H54 (cell line): ENCODE results near the gene FGF19.

Experiments used
- DNase-seq: peaks from one replicate; pipeline ENCODE4 v3.0.0; 2011; ENCODE audit warnings: low spot score, mixed read lengths; ENCODE audit not compliant: insufficient read length
- FAIRE-seq: peaks from 3 replicates; lab custom pipeline; 2011; peaks lifted over from hg19 to GRCh38; lab: Jason Lieb, UNC
- POLR2A ChIP-seq: IDR thresholded peaks from 2 replicates; pipeline ENCODE4 v1.6.1; 2011; ENCODE audit warnings: low read depth, mild to moderate bottlenecking, low read length

FGF19 gene, protein sequence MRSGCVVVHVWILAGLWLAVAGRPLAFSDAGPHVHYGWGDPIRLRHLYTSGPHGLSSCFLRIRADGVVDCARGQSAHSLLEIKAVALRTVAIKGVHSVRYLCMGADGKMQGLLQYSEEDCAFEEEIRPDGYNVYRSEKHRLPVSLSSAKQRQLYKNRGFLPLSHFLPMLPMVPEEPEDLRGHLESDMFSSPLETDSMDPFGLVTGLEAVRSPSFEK

DNA sequence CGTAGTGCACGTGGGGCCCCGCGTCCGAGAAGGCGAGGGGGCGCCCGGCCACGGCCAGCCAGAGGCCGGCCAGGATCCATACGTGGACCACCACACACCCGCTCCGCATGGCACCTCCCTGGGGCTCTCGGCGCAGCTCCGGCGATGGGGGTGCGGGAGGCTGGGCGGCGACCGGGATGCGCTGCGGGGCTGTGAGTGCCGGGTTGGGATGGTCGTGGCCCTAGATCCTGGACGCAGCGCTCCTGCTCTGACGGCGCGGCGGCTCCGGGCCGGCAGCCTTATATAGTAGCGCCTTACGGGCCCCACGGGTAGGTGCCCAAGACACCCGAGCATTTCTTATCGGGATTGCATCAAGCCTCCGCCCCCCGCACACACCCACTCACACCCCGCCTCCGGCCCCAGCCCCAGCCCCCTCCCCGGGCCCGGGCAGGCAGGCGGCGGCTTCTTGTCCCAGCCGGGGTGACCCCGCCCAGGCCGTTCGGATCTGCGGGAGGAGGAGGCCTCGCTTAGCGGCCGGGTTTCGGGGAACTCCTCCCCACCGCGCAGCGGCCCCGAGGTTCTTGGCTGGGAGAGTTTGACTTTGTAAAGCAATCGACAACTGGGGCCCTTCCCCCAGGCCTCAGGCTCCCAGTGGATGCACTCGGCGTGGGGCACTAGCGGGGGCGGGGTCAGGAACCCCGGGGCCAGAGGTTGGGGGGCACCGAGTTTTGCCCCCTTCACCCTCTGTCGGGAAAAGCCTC is at the start of gene FGF19:
Gene FGF19, minus strand, starts transcription at position 255 of the 740 bp plus-strand sequence. Its CDS starts 146 bp downstream, at position 109.
- no peak for TF ChIP-seq POLR2A
- no peak for FAIRE-seq
- DNase-seq, result no peak

DNA sequence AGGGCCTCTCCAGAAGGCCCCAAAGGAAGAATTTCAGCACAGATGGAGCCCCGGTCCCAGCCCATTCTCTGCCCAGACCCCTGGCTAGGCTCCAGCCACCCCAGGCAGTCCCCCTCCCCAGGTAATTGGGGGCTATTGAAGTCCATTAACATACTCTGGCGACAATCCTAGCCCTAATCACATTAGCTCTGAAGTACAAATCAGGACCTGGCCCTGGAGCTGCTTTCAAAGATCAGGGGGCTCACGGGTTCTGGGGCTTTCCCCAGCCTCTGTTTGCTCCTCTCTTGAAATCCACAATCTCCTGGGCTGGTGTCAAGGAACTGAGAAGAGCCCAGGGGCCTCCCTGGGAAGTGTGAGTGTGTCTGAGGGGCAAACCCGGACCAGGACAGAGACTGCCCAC is 49.1 kb upstream of the FGF19 start:
- no peak for FAIRE-seq
- no peak for DNase-seq
- TF ChIP-seq POLR2A, result no peak

DNA sequence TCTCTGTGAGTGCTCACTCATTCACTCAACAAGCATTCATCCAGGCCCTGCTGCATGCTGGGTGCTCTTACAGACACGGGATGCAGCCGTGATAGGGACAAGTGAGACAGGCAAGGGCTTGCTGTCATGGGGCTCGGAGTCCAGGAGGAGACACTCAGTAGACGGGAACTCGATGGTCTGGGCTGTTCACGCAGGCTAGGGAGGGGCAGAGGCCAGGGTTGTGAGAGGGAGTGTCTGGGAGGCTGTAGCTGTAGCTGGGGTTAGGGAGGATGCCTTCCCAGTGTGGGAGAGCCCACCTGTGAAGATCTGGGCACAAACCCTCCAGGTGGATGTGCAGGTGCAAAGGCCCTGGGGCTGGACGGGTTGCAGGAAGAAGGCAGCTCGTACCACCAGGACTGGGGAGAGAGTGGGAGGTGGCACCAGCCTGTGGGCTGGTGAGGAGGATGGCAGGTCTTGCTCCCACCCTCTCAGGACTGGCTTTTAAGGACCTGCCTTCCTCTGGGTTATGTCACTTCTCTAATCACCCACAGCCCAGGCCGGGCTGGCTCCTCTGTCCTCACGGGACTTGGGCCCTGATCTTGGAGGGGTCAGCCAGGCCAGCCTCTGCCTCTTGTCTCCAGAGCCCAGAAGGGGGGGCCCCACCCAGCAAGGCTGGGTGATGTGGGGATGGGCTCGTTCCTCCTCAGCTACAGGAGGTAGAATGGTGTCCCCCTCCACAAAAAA is 47.2 kb upstream of the FGF19 start:
- FAIRE-seq, result no peak
- TF ChIP-seq POLR2A, result no peak
- DNase-seq, result no peak

DNA sequence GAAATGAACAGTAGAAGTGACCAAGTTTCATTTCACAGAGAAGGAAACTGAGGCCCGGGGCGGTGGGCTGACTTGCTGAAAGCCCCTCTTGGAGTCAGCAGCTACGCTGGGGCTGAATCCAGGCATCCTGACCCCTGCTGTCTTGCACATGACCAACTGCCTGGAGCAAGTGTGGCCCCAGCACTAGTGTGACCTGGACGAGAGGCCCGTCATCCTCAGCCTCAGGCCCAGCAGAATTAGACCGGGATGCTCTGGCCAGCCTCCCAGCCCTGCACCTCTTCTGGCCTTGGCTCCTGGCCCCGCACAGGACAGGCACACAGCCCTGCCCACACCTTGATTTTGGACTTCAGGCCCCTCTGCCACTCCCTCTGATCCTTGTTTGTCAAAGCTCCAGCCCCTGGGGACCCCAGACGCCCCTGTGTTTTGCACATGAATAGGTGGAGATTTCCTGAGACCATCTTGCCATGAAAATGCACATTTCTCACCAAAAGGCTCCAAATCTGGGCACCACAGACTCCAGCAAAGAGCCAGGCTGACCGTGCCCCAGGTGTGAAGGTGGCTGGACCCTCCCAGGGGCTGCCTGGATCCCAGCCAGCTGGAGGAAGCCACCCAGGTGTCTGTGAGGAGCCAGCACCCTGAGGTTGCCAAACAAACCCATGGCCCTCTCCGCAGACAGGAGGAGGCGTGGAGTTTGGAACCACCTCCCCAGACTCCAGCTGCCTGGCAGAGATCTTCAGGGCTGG is 46.5 kb upstream of the FGF19 start:
- DNase-seq (no peak), FAIRE-seq (no peak)
- no peak for TF ChIP-seq POLR2A

DNA sequence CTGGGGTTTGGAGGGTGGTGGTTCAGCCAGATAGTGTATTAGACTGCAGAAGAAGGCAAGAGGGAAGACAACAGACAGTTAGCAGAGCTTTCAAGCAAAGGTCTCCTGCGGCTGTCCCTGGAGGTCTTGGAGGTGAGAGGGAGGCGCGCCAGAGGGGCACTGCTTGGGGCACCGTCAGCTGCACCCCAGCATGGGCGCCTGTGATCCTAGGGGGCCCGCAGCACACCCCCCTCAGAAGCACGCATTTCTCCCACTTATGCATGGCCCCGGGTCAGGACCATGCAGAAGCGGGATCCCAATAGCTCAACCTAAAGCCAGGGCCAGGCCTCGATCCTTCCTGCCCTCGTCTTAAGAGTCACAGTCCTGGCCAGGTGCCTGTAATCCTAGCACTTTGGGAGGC is 44.8 kb upstream of the FGF19 start:
- no peak for FAIRE-seq
- no peak for DNase-seq
- no peak for TF ChIP-seq POLR2A

DNA sequence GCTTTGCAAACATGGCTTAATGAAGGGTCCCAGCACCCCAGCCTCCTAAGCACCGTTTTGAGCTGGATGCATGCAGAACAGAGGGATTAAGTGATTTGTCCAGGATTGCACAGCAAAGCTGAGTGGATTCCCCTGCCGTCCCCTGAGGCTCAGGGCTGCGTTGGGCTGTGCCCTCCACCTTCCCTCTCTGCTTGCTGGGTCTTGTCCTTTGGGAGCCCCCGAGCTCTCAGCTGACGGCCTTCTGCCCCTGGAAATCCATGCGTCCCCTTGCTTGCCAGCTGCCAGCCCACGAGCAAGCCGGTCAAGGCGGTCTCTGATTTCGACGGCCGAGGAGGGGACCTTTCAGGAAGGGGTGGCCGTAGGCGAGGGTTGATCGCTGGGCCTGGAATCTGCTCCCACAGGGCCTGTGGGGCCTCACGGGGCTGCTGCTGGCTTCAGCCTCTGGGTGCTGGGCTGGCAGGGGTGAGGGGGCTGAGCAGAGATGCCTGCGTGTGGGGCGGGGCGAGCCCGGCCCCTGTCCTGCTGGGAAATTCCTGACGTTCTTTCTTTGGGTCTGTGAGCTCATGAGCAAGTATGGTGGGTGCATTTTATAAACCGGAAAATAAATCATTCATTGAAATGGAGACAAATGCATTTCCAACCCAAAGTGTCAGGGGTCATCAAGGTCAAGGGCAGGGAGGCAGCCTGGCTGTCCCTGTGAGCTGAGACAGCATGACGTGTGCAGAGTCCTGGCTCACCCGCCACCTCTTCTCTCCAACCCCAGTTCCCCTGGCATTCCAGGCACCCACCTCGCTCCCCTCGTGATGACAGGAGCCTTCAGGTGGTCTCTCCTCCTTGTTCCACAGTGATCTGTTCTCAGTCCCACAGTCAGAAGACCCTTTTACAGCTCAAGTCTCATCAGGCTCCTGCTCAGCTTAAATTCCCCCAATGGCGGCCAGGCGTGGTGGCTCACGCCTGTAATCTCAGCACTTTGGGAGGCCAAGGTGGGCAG is 43.2 kb upstream of the FGF19 start:
- DNase-seq, result no peak
- no peak for TF ChIP-seq POLR2A
- FAIRE-seq, result no peak

DNA sequence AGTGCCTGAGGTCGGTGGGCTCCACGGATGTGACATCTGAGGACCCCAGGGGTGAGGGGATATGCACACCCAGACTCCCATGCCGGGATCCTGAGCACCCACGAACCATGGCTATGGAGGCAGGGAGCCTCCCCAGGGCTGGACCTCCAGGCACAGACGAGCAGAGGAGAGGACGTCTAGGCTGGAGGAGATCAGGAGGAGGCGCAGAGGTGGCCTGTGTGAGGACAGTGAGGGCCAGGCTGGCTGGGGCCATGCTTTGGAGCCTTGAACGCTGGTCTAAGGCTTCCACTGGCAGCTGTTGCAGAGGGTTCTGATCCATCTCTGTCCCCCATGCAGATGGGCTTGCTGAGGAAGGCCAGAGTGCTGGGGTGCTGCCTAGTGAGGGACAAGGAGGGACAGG is 42.3 kb upstream of the FGF19 start:
- no peak for FAIRE-seq
- no peak for DNase-seq
- TF ChIP-seq POLR2A, result no peak

DNA sequence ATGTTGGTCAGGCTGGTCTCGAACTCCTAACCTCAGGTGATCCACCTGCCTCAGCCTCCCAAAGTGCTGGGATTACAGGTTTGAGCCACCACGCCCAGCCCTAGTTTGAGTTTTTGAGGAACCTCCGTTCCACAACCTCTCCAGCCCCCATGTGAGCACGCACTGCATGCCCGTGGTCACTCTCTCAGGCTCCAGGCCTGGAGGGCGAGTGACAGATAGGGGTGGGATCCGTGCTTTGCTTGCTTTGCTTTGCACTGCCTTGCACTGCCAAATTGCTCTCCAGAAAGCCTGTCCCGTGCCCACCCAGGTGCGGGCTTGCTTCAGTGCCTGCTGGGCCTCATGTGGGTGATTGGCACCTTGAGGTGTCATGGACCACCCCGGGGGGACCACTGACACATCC is 41.4 kb upstream of the FGF19 start:
- FAIRE-seq, result no peak
- DNase-seq, result no peak
- no peak for TF ChIP-seq POLR2A

DNA sequence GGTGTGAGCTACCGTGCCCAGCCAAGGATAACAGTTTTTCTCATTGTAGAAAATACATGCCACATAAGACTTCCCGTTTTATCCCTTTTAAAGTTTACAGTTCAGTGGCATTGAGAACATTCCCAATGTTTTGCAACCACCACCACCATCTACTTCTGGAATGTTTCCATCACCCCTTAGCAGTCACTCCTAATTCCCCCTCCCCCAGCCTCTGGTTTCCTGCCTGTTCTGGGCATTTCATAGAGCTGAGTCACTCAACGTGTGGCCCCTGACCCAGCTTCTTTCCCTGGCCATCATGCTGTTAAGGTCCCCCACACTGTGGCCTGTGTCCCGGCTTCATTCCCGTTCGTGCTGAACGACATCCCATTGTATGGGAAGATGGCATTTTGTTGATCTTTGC is 40.6 kb upstream of the FGF19 start:
- FAIRE-seq (no peak), DNase-seq (peak; percentile 35)
- TF ChIP-seq POLR2A, result no peak

DNA sequence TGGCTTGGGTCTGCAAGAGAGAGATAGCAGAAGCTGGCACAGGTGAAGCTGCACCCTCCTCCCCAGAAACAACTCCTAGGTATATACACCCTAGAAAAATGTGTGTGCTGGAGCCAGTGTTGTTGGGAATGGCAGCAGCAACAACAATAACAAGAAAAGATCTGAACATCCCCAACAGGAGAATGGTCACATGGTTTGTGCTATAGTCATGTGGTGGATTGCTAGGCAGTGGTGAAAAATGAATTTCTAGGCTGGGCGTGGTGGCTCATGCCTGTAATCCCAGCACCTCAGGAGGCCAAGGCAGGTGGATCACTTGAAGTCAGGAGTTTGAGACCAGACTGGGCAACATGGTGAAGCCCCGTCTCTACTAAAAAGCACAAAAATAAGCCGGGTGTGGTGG is 31.0 kb upstream of the FGF19 start:
- FAIRE-seq, result no peak
- no peak for TF ChIP-seq POLR2A

DNA sequence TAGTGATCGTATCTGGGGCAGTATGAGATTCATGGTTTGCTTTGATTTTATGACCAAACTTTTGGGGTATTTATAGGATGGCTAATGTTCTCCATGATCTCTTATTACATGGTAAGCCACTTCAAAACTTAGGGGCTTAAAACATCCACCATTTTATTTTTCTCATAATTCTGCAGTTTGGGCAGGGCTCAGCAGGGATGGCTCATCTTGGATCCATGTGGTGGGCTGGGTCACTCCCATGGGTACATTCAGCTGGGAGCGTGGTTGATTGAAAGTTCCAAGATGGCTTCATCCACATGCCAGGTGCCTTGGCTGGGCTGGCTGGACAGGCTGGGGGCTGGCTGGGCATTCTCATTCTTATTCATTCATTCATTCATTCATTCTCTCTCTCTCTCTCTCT is 30.5 kb upstream of the FGF19 start:
- FAIRE-seq, result no peak

More for the DNA sequence above, 31.0 kb upstream of the FGF19 start:
- no peak for DNase-seq

DNA sequence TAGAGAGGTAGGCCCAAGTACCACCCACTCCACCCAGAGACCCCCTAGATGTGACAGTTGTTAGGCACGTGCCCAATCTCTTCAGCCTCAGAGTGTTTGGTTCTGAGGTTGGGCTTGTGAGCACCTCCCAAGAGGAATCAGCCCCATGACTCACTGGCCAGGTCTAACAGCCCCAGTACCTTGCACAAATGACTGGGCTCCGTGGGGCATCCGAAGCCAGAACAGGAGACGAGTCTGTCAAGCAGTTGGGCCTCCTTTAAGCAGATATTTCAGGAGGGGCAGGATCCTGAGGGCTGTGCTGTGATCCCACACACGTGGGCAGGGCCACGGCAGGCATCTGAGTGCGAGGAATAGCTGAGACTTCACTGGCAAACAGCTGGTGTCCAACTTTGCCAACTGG is 29.1 kb upstream of the FGF19 start:
- no peak for TF ChIP-seq POLR2A
- no peak for DNase-seq
- no peak for FAIRE-seq

More for the DNA sequence above, 30.5 kb upstream of the FGF19 start:
- no peak for DNase-seq
- TF ChIP-seq POLR2A, result no peak

DNA sequence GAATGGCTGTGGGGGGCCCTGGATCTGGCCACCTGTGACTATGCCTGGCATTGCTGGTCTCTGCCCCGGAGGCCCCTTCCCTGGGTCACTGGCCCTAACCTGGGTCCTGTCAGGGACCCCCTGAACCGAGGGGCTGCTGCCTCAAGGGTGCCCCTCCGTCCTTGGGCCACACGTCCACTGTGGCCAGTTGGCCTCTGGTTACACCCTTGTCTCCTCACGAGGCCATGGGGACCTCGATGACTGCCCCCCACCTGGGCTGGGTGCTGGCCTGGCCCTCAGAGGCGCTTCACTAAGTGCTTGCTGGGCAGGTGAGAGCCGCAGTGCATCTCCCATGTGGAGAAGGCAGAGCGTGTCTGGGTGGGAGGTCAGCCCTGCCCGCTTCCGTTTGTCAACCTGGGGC is 27.3 kb upstream of the FGF19 start:
- no peak for FAIRE-seq
- DNase-seq, result no peak
- no peak for TF ChIP-seq POLR2A
